Fibroblast of pulmonary artery (primary cell): ENCODE data around the gene PSME3.
A peak's percentile ranks its signal among the peaks of the same experiment; 100 is the strongest.

Experiments
- DNase-seq: peaks from one replicate; pipeline ENCODE4 v3.0.0-alpha.2; 2010; ENCODE audit warnings: low read depth
- H3K4me3 ChIP-seq: replicated peaks from 2 replicates; pipeline ENCODE4 v1.5.1; 2011; ENCODE audit warnings: low read depth, mild to moderate bottlenecking, control low read depth, low read length, moderate library complexity
- CTCF ChIP-seq: IDR thresholded peaks from 2 replicates; pipeline ENCODE4 v1.5.1; 2011; ENCODE audit warnings: mild to moderate bottlenecking, control low read depth, low read length, inconsistent platforms; ENCODE audit errors: missing control alignments

PSME3 gene

GRCh38 chr17:42891539-42892152, 58.4 kb downstream of the PSME3 start:
- no peak overlapping the region for H3K4me3 ChIP-seq
- no peak for TF ChIP-seq CTCF
- no peak for DNase-seq

- no peak overlapping the region for H3K4me3 ChIP-seq
- TF ChIP-seq CTCF = no peak
- peak; percentile 29 for DNase-seq
These were observed 60.2 kb downstream of the PSME3 start for GRCh38 chr17:42893359-42893758.
